SK-N-SH (cell line): Measurements from ENCODE around the gene M6PR. TPM values are rescaled to one million over a fixed set of nuclear protein-coding genes. Genes with fewer than 3 reads are reported as not detected.

ENCODE experiments used
- CTCF ChIA-PET: fragments of 300-600, 350-600 bp; formaldehyde crosslinking; extraction: SDS; loops from one replicate; lab custom pipeline; 2021; lab: Yijun Ruan, JAX
- POLR2A ChIA-PET: fragments of 350-600 bp; sonication (Branson Sonifier 250); formaldehyde crosslinking; extraction: SDS; loops from one replicate; lab custom pipeline; 2020; ENCODE audit warnings: antibody characterized with exemption, inconsistent platforms; lab: Yijun Ruan, JAX
- DNase-seq: peaks from one replicate; pipeline ENCODE4 v3.0.0; 2012
- H2AFZ ChIP-seq: fragments of 200-600 bp; sonication (generic); 2 replicates; pipeline ENCODE4 v1.8.1; 2016; ENCODE audit warnings: antibody characterized with exemption, mild to moderate bottlenecking, low read depth
- H3F3A ChIP-seq: fragments of 200-600 bp; sonication (generic); replicated peaks from 2 replicates; pipeline ENCODE3; 2016; ENCODE audit warnings: antibody characterized with exemption, mild to moderate bottlenecking; ENCODE audit not compliant: insufficient read depth
- H3K27ac ChIP-seq, 2 experiments: fragments of 200-500 bp in 1 of 2; fragments of 200-600 bp in 1 of 2; sonication (Bioruptor generic) in 1 of 2; sonication (generic), shearing (Covaris generic) in 1 of 2; 2 replicates each; pipeline versions ENCODE4 v1.5.1 to v1.6.1; 2014 to 2016; ENCODE audit warnings: low read depth in 2 of 2, inconsistent platforms in 1 of 2, low read length in 1 of 2, mild to moderate bottlenecking in 1 of 2, mixed read lengths in 1 of 2
- H3K27me3 ChIP-seq: fragments of 200-600 bp; sonication (generic), shearing (Covaris generic); 2 replicates; pipeline ENCODE4 v1.6.1; 2016; ENCODE audit warnings: mixed run types; ENCODE audit not compliant: insufficient read depth
- H3K36me3 ChIP-seq, 2 experiments: fragments of 200-500 bp in 1 of 2; fragments of 200-600 bp in 1 of 2; sonication (Bioruptor generic) in 1 of 2; sonication (generic) in 1 of 2; replicated peaks in 1 of 2; 2 replicates each; pipeline versions ENCODE3 to v1.5.1; 2014 to 2016; ENCODE audit warnings: low read length in 1 of 2, mild to moderate bottlenecking in 1 of 2; ENCODE audit not compliant: insufficient read depth in 2 of 2, control insufficient read depth in 1 of 2
- H3K4me1 ChIP-seq, 2 experiments: fragments of 200-500 bp in 1 of 2; fragments of 200-600 bp in 1 of 2; sonication (Bioruptor generic) in 1 of 2; sonication (generic), shearing (Covaris generic) in 1 of 2; 2 replicates each; pipeline versions ENCODE4 v1.5.1 to v1.6.1; 2014 to 2016; ENCODE audit warnings: low read depth in 1 of 2, low read length in 1 of 2, mixed run types in 1 of 2; ENCODE audit not compliant: insufficient read depth in 2 of 2, control insufficient read depth in 1 of 2
- H3K4me2 ChIP-seq: fragments of 200-600 bp; sonication (generic), shearing (Covaris generic); 2 replicates; pipeline ENCODE4 v1.6.1; 2017; ENCODE audit warnings: mixed run types
- H3K4me3 ChIP-seq, 2 experiments: fragments of 200-500 bp in 1 of 2; fragments of 200-600 bp in 1 of 2; sonication (Bioruptor generic) in 1 of 2; sonication (generic), shearing (Covaris generic) in 1 of 2; 2 replicates each; pipeline versions ENCODE4 v1.5.1 to v1.8.1; 2014 to 2016; ENCODE audit warnings: low read depth in 2 of 2, inconsistent platforms in 1 of 2, low read length in 1 of 2, mild to moderate bottlenecking in 1 of 2, mixed read lengths in 1 of 2, moderate library complexity in 1 of 2
- H3K79me2 ChIP-seq: fragments of 200-600 bp; sonication (generic); 2 replicates; pipeline ENCODE4 v1.8.1; 2017; ENCODE audit warnings: mild to moderate bottlenecking; ENCODE audit not compliant: insufficient read depth
- H3K9ac ChIP-seq: fragments of 200-600 bp; sonication (generic); 2 replicates; pipeline ENCODE4 v1.6.1; 2017; ENCODE audit warnings: mixed run types
- H3K9me2 ChIP-seq: fragments of 200-600 bp; sonication (generic); 2 replicates; pipeline ENCODE4 v1.6.1; 2017; ENCODE audit warnings: mixed run types
- H3K9me3 ChIP-seq: fragments of 200-600 bp; sonication (generic); 2 replicates; pipeline ENCODE4 v1.6.1; 2017; ENCODE audit warnings: mixed run types, mild to moderate bottlenecking, moderate library complexity
- H4K20me1 ChIP-seq: fragments of 200-600 bp; sonication (generic); 2 replicates; pipeline ENCODE4 v1.6.1; 2017; ENCODE audit warnings: mild to moderate bottlenecking, mixed run types; ENCODE audit not compliant: insufficient read depth
- CHD2 ChIP-seq: fragments of 150-350 bp; IDR thresholded peaks from 2 replicates; pipeline ENCODE4 v1.6.1; 2018; ENCODE audit warnings: low read length; ENCODE audit not compliant: partially characterized antibody
- FOSL2 ChIP-seq: IDR thresholded peaks from 2 replicates; pipeline ENCODE4 v1.4.0; 2012; ENCODE audit warnings: low read depth, mild to moderate bottlenecking, moderate library complexity, borderline replicate concordance
- FOXJ3 ChIP-seq: sonication (generic); formaldehyde crosslinking; IDR thresholded peaks from 2 replicates; pipeline ENCODE4 v1.5.1; 2020; ENCODE audit warnings: mild to moderate bottlenecking, missing genetic modification reagents
- IRF3 ChIP-seq: fragments of 150-350 bp; IDR thresholded peaks from 2 replicates; pipeline ENCODE4 v1.6.1; 2016; ENCODE audit warnings: mild to moderate bottlenecking, low read depth, low read length
- JUND ChIP-seq: IDR thresholded peaks from 2 replicates; pipeline ENCODE4 v1.4.0; 2012
- MAX ChIP-seq: IDR thresholded peaks from 2 replicates; pipeline ENCODE4 v1.4.0; 2012; ENCODE audit warnings: low read depth
- RAD21 ChIP-seq: IDR thresholded peaks from 2 replicates; pipeline ENCODE4 v1.6.1; 2012; ENCODE audit warnings: mild to moderate bottlenecking, low read length
- REST ChIP-seq: IDR thresholded peaks from 2 replicates; pipeline ENCODE4 v1.6.1; 2012; ENCODE audit warnings: mild to moderate bottlenecking, low read depth, low read length, moderate library complexity
- SMC3 ChIP-seq: IDR thresholded peaks from 2 replicates; pipeline ENCODE4 v1.6.1; 2012; ENCODE audit warnings: low read depth, low read length, improper control_type of control experiment
- TAF1 ChIP-seq: IDR thresholded peaks from 2 replicates; pipeline ENCODE4 v1.6.1; 2012; ENCODE audit warnings: low read depth, mild to moderate bottlenecking, low read length, moderate library complexity, borderline replicate concordance
- ZBTB33 ChIP-seq: IDR thresholded peaks from 2 replicates; pipeline ENCODE4 v1.4.0; 2012; ENCODE audit warnings: low read depth, borderline replicate concordance
- WGBS: methylation state at CpG from one replicate; pipeline ENCODE4 v1.1.6; 2017; ENCODE audit warnings: low lambda C conversion rate; 5-methylcytosine and 5-hydroxymethylcytosine counted together
- polyA plus RNA-seq, 3 experiments: library from polyadenylated mRNA; depleted of rRNA; stranded (reverse); fragments of >200 nt; gene quantifications; 2 replicates each; pipeline ENCODE4 v1.2.3, GENCODE V29; 2012

The M6PR gene
- polyA plus RNA-seq, 1 of the 3 experiments (the other 2 are of a cell fraction), result 132 TPM

DNA sequence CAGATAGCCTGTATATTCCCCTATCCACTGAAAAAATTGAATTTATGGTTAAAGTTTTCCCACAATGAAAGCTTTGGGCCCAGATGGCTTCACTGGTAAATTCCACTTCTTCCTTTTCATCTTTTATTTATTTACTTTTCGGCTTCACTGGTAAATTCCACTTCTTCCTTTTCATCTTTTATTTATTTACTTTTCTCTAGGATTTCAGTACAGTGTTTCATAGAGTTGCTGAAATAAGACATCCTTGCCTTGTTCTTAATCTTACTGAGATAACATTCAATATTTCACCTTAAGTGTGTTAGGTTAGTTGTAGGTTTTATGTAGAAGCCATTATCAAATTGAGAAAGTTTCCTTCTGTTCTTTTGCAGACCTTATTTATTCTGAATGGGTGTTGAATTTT, 21.0 kb upstream of the M6PR start:
- DNase-seq, result no peak
- no peaks in the 10 kb centered on the region for H4K20me1 ChIP-seq
- POLR2A ChIA-PET, result no interaction called here
- no peak for TF ChIP-seq ZBTB33
- peaks cover 6% of the 10 kb centered on the region; the same call in 1 of the 2 replicates for H3K9me3 ChIP-seq
- WGBS, result 53% methylated on average over 1 of the region's 1 CpG
- no peaks in the 10 kb centered on the region for H3F3A ChIP-seq
- no peak overlapping the region for H2AFZ ChIP-seq
- H3K79me2 ChIP-seq, result no peaks in the 10 kb centered on the region
- no peaks in the 10 kb centered on the region for H3K4me1 ChIP-seq
- CTCF ChIA-PET, result no interaction called here
- no peak overlapping the region for H3K4me2 ChIP-seq
- no peak overlapping the region for H3K4me3 ChIP-seq
- H3K27ac ChIP-seq, result no peak overlapping the region
- no peaks in the 10 kb centered on the region for H3K27me3 ChIP-seq
- no peaks in the 10 kb centered on the region for H3K36me3 ChIP-seq
- H3K9ac ChIP-seq, result no peak overlapping the region
- H3K9me2 ChIP-seq, result no peaks in the 10 kb centered on the region

DNA sequence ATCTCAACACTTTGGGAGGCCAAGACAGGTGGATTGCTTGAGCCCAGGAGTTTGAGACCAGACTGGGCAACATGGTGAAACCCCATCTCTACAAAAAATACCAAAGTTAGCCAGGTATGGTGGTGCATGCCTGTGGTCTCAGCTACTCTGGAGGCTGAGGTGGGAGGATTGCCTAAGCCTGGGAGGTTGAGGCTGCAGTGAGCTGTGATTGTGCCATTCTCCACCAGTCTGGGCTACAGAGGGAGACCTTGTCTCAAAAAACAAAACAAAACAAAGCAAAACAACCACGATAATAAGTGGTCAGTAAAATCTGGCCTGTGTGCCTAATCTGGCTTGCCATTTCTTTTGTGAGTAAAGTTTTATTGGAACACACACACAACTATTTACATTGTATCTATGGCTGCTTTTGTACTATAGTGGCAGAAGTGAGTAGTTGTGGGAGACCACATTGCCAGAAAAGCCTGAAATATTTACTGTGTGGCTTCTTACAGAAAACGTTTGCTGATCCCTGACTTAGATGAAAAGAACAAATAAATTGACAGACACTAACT, 20.5 kb upstream of the M6PR start:
- Histone ChIP-seq H3K36me3 (no peaks in the 10 kb centered on the region), H4K20me1 (no peaks in the 10 kb centered on the region), H3K79me2 (no peaks in the 10 kb centered on the region), H3K27me3 (no peaks in the 10 kb centered on the region), H3K4me2 (no peak overlapping the region), H3K27ac (no peak overlapping the region), H3K9me3 (peaks cover 6% of the 10 kb centered on the region; the same call in 1 of the 2 replicates), H3F3A (no peaks in the 10 kb centered on the region), H3K9ac (no peak overlapping the region), H3K9me2 (no peaks in the 10 kb centered on the region), H3K4me3 (no peak overlapping the region), H3K4me1 (no peaks in the 10 kb centered on the region), H2AFZ (no peak overlapping the region)
- no peak for DNase-seq
- WGBS, result 58% methylated on average over 2 of the region's 2 CpGs
- POLR2A ChIA-PET, result no interaction called here
- CTCF ChIA-PET, result no interaction called here
- TF ChIP-seq TAF1 (no peak), ZBTB33 (no peak)

DNA sequence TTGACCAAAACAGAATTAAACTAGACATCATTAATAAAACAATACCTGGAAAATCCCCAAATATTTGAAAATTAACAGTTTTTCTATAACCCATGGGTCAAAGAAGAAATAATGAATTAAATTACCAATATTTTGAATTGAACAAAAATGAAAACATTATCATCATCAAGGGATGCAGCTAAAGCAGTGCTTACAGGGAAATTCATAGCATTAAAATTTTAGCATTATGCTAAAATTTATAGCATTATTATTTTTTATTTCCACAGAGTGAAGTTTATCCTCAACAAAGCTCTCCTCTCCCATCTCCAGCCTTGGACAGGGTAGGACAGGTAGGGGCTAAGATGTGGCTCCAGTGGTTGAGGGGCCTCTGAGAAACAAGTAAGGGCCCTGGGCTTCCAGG, 19.3 kb upstream of the M6PR start:
- H3K27ac ChIP-seq, result no peak overlapping the region
- no peak overlapping the region for H3K4me2 ChIP-seq
- ChIA-PET POLR2A (no interaction called here), CTCF (no interaction called here)
- no peak overlapping the region for H2AFZ ChIP-seq
- no peak overlapping the region; a peak in 1 of 4 replicates for H3K4me3 ChIP-seq
- no peaks in the 10 kb centered on the region for H3K36me3 ChIP-seq
- no peaks in the 10 kb centered on the region for H3F3A ChIP-seq
- no peaks in the 10 kb centered on the region for H3K9me2 ChIP-seq
- H3K4me1 ChIP-seq, result no peaks in the 10 kb centered on the region
- no peak overlapping the region for H3K9ac ChIP-seq
- no peak for DNase-seq
- no peaks in the 10 kb centered on the region for H3K79me2 ChIP-seq
- H4K20me1 ChIP-seq, result no peaks in the 10 kb centered on the region
- peaks cover 6% of the 10 kb centered on the region; the same call in 1 of the 2 replicates for H3K9me3 ChIP-seq
- no peaks in the 10 kb centered on the region for H3K27me3 ChIP-seq
- TF ChIP-seq FOXJ3 (CRISPR knock-in tag), result no peak
- no peak for TF ChIP-seq IRF3
- TF ChIP-seq REST, result no peak
- TF ChIP-seq RAD21, result no peak
- no peak for TF ChIP-seq FOSL2
- no peak for TF ChIP-seq SMC3
- TF ChIP-seq CHD2, result no peak
- TF ChIP-seq JUND, result no peak
- TF ChIP-seq MAX, result no peak
